Mucosa of descending colon (tissue), 3 donors: Measurements from ENCODE around the gene PRR16. TPM values are rescaled to one million over a fixed set of nuclear protein-coding genes. Genes with fewer than 3 reads are reported as not detected.

ENCODE experiments used
- ATAC-seq: fragments of 200-7000 bp; cut with Tn5 transposase; one replicate; pipeline ENCODE4 v1.9.1; 2020; ENCODE audit warnings: mild to moderate bottlenecking, moderate library complexity
- DNase-seq, 3 donors: peaks; one replicate each; pipeline ENCODE4 v3.0.0-alpha.2; 2020
- H3K36me3 ChIP-seq: fragments of 200-600 bp; one replicate; pipeline ENCODE4 v1.8.0; 2021; ENCODE audit warnings: low read depth, mild to moderate bottlenecking
- H3K4me1 ChIP-seq: fragments of 200-600 bp; one replicate; pipeline ENCODE4 v1.8.0; 2021; ENCODE audit warnings: low read depth, mild to moderate bottlenecking
- H3K4me3 ChIP-seq: fragments of 200-600 bp; one replicate; pipeline ENCODE4 v1.8.0; 2021; ENCODE audit warnings: mild to moderate bottlenecking
- H3K9me3 ChIP-seq: fragments of 200-600 bp; one replicate; pipeline ENCODE4 v1.8.0; 2021; ENCODE audit warnings: mild to moderate bottlenecking
- CTCF ChIP-seq: fragments of 200-600 bp; IDR thresholded peaks from one replicate; pipeline ENCODE4 v1.8.0; 2022; ENCODE audit warnings: antibody characterized with exemption, mild to moderate bottlenecking
- intact Hi-C, 2 donors: fragments of 100-400 bp; cut with DNase I in 1 of 2; cut with micrococcal nuclease in 1 of 2; formaldehyde crosslinking; loops; one replicate each; pipeline versions ENCODE4 v1.11.0 to v1.11.1; 2022; cut with DNase I, micrococcal nuclease
- total RNA-seq, 3 donors: library from RNA; stranded (reverse); fragmentation: NEBNext Ultra II Directional in 2 of 3; extraction: Animal tissue kit (Norgen Biotek cat#: 25700) in 2 of 3; gene quantifications; one replicate each; pipeline versions ENCODE4 v1.2.1 to v1.2.4, GENCODE V29; 2021 to 2023
- donor health status: DM: no; HTN: no; CAD: no; lungs with moderate emphysema.
- donor health status: DM: no; HTN: no; CAD: no.
- donor health status: DM: no; HTN: yes; CAD: no.

PRR16 gene
- total RNA-seq, 3 donors from 2014 or later = 0.69 to 2.9 (median 1.9) TPM

GRCh38 chr5:120614531-120615180, 150.6 kb downstream of the PRR16 start:
- intact Hi-C loops = no loop called here
- no peaks in the 10 kb centered on the region for H3K4me1 ChIP-seq
- no peaks in the 10 kb centered on the region for H3K36me3 ChIP-seq
- H3K4me3 ChIP-seq = no peak overlapping the region
- no peak for DNase-seq
- no peak for ATAC-seq
- TF ChIP-seq CTCF = no peak
- H3K9me3 ChIP-seq = no peaks in the 10 kb centered on the region

- no peaks in the 10 kb centered on the region for H3K4me1 ChIP-seq
- ATAC-seq (no peak), DNase-seq (no peak)
- no peaks in the 10 kb centered on the region for H3K9me3 ChIP-seq
- H3K36me3 ChIP-seq = no peaks in the 10 kb centered on the region
- intact Hi-C loops = no loop called here
- no peak overlapping the region for H3K4me3 ChIP-seq
- no peak for TF ChIP-seq CTCF
Measured at GRCh38 chr5:120615967-120616645, 152.0 kb downstream of the PRR16 start.

DNA sequence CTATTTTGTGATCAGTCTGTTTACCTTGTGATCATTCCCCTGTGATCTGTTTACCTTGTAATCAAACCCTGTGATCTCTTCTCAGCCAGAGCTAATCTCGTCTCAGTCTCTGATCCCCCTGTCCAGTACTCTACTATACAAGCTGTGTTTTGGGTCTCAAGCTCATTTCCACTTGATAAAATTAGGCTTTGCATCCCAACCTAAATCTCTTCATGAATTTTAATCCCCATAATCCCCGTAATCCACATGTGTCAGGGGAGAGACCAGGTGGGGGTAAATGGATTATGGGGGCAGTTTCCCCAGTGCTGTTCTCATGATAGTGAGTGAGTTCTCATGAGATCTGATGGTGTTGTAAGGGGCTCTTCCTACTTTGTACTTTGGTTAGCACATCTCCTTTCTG, 157.2 kb downstream of the PRR16 start:
- H3K9me3 ChIP-seq = no peaks in the 10 kb centered on the region
- no peak for TF ChIP-seq CTCF
- no peaks in the 10 kb centered on the region for H3K4me1 ChIP-seq
- ATAC-seq = no peak
- DNase-seq = no peak
- no peaks in the 10 kb centered on the region for H3K36me3 ChIP-seq
- H3K4me3 ChIP-seq = no peak overlapping the region
- intact Hi-C loops = no loop called here

DNA sequence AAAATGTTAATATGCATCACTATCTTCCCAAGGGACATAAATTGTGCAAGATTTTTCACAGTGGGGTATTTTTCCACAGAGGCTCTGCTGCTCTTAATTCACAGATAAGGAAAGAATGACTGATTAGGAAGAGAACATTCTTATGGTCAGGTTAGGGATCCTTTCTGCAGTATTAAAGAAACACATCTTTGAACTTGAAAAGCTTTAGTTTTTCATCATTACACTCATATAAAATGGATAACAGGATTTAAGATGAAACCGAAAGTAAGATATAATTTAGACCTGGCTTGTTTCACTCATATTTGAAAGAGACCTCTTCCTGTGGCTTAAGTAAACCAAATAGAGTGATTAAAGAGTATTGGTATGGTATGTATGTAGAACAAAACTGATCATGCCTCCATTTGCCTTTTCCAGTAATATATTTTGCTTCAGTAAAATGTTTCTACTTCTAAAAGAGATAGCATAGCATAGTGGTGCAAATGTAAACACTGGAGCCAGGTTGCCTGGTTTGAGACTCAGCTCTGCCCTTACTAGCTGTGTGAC, 160.0 kb downstream of the PRR16 start:
- H3K36me3 ChIP-seq = no peaks in the 10 kb centered on the region
- DNase-seq (no peak), ATAC-seq (no peak)
- no peaks in the 10 kb centered on the region for H3K4me1 ChIP-seq
- no peak for TF ChIP-seq CTCF
- no peak overlapping the region for H3K4me3 ChIP-seq
- no peaks in the 10 kb centered on the region for H3K9me3 ChIP-seq
- intact Hi-C loops = no loop called here

DNA sequence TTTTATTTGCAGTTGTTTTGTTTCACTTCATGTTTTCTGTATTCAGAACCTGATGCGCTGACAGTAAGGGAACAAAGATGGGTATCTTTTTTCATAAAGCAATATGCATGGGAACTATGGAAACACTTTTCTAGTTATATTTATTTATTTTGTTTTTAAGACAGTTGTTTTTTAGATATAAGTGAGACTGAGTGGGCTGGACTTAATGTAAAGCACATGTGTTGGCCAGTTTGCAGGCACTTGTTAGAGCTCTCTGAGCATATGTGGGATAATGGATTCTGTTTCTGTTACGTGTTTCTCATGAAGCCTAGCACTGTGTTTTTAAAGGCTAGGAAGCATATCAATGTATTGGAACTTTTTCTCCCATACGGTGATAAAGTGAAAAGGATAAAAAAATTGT, 164.1 kb downstream of the PRR16 start:
- ATAC-seq = no peak
- intact Hi-C loops = no loop called here
- Histone ChIP-seq H3K4me3 (no peak overlapping the region), H3K36me3 (no peaks in the 10 kb centered on the region), H3K9me3 (no peaks in the 10 kb centered on the region), H3K4me1 (no peaks in the 10 kb centered on the region)
- DNase-seq = no peak
- TF ChIP-seq CTCF = no peak
